Smooth muscle cell of the brain vasculature (primary cell): Measurements from ENCODE around the gene ZNF266.

Experiments used
- DNase-seq: peaks from one replicate; pipeline ENCODE4 v3.0.0-alpha.2; 2012; ENCODE audit warnings: low read depth, low spot score

The ZNF266 gene

DNA sequence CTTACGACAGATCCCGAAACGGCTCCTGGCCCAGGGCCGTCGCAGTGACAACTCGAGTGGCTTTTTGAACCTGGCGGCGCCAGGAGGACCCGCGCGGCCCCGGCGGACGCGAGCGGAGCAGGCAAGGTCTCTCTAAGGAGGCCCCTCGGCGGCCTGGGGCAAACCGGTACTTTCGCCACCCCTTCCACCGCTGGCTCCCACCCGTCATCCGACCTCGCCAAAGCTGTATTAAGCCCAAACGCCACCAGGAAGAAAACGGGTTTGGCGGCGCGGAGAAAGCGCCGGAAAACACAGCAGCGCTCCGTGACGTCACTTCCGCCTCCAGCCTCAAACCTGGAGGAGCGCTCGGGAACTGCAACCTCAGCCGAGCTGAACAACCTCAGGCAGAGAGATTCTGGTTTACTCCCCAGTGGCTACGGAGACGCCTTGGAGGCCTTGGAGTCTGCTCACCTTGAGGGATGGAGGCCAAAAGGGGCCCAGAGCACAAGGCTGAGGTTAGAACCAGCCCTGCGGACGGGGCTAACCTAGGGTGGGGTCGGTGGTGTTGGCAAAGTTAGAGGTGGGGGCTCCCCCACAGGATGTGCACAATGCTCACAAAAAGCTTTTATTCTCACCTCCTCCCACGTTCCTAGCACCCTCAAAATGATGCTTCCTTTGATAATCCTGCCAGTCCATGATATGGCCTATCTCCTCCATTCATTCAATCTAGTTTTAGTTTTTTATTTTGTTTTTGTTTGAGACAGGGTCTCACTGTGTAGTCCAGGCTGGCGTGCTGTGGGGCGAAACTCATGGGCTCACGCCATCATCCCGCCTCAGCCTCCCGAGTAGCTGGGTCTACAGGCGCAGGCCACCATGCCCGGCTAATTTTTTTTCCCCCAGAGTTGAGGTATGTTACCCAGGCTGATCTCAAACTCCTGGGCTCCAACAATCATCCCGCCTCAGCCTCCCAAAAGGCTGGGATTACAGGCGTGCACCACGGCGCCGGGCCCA is at the start of gene ZNF266:
Gene ZNF266 (minus strand): TSS at position 295 of the 990 bp plus-strand sequence. CDS start 15,484 bp downstream, outside the sequence.
- DNase-seq: peak; percentile 77

DNA sequence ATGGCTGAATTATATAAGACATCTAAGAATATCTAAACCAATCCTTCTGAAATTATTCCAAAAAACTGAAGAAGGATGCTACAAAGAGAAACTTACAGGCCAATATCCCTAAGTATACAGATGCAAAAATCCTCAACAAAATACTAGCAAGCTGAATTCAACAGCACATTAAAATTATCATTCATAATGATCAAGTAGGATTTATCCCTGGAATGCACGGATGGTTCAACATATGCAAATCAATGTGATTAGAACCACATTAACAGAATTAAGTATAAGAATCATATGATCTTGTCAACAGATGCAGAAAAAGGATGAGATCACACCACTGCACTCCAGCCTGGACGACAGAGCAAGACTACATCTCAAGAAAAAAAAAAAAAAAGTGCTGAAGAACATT is 49.8 kb upstream of the ZNF266 start:
- no peak for DNase-seq

DNA sequence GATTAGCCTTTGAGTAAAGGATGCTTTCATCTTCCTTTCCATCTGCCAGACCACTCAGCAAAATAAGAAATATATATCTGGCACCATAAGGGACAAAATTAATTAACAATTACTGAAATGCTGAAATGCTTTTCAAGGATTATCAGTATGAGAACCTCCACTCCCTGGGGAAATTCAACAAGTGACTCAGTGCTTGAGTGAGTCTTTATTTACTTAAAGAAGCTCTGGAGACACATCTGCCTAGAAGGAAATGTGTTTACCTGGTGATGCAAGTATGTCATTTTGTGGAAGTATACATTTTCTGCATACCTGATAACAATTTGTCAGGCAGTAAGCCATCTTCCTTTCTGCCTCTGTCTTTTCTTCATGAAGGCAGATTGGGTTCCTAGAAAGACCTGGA is 39.6 kb upstream of the ZNF266 start:
- DNase-seq: no peak

DNA sequence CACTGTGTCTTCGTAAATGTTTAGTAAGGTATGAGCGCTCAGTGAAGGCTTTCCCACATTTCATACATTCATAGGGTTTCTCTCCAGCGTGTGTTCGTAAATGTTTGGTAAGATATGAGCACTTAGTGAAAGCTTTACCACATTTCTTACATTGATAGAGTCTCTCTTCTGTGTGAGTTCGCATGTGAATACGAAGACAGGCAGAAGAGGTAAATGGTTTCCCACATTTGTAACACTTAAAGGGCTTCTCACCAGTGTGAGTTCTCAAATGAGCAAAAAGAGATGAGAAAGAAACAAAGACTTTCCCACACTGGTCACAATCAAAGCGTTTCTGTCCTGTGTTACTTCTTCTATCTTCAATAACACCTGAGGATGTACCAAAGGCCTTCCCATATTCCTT is 31.8 kb upstream of the ZNF266 start:
- no peak for DNase-seq

DNA sequence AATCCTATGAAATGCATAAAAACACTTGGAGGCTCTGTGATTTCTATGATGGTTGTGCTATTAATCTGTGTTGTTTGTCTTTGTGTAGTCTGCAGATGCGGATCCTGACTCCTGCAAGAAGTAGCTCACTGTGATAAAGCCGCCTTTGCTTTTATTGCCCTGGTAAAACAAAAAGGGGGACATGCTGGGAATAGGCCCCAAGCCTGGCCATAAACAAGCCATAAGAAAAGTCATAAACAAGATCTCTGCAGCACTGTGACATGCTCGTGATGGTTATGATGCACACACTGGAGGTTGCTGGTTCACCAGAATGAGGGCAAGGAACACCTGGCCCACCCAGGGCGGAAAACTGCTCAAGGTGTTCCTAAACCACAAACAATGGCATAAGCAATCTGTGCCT is 26.6 kb upstream of the ZNF266 start:
- DNase-seq: no peak

DNA sequence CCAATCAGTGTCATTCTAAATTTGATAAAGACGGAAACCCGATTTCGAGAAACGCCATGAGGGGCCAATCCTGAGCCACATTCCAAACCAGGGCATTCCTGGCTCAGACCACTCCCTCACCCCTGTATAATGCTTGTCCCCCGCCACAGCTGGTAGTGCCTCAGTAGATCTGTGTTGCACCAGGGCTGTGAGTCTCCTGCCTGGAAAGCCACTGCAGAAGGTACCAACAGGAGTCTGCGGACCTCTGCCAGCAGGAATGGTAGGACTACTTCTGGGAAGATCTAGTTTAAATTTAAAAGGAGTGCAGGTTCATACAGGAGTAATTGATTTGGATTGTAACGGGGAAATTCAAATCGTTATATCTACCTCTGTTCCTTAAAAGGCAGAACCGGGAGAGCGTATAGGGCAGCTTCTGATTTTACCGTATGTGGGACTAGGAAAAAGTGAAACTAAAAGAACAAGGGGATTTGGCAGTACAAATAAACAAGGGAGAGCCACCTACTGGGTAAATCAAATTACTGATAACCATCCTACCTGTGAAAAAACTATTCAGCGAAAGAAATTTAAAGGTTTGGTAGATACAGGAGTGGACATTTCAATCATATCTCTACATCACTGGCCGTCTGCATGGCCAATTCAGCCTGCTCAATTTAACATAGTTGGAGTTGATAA is 20.8 kb upstream of the ZNF266 start:
- DNase-seq: no peak

DNA sequence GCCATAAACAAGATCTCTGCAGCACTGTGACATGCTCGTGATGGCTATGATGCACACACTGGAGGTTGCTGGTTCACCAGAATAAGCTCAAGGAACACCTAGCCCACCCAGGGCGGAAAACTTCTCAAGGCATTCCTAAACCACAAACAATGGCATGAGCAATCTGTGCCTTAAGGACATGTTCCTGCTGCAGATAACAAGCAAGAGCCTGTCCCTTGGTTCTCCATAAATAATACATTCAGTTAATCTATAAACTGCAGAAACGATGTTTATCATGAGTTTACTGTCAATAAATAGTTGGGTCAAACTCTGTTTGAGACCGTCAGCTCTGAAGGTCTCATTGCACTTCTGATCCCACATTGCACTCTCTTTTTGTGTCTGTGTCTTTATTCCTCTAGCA is 18.6 kb upstream of the ZNF266 start:
- no peak for DNase-seq

DNA sequence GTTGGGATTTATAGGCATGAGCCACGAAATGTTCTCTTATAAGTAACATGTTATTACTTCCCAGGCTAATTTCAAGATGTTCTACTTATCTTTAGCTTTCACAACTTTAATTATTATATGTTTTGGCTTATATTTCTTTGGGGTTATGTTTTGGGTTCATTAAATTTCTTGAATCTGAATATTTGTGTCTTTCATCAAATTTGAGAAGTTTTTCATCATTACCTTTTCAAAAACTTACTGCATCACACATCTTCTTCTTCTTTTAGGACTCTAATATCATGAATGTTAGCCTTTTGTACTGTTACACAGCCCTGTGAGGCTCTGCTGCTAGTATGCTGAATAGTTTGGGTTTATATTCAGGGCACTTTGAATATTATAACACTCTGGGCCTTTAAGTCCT is 9.7 kb upstream of the ZNF266 start:
- no peak for DNase-seq

DNA sequence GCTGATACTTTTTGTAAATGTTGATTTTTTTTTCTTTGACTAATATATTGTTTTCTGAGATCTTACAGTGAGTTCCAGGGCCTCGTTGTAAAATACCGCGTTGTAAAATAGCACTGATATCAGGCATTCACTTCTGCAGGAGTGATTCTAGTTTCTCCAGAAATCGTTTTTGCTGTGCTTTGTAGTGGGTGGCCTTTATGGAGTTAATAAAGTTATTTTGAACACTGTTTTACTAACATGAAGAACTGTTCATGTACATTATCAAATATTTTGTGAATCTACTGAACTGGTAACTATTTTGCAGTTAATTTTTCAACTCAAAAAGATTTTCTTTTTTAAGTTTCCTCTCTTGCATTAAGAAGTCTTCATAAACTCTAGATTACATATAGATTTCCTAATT is 985 bp upstream of the ZNF266 start:
- no peak for DNase-seq

DNA sequence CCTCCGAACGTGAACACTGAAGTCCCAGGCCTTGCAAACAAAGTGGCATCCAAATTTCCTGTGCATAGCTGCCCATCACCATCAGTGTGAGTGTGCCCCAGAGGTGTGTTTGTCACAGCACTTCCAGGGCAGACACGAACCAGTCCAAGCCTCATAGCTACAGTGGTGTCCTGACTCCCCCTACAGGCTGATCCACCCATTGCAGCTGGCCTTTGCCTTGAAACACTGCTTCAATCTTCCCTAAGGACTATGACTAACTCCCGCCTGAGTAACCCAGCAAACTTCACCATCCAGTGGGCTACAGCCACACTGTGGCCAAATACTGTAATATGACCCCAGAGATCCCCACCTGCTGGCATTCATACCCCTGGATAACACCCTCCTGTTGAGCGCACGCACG is 3.9 kb downstream of the ZNF266 start:
- DNase-seq: no peak

DNA sequence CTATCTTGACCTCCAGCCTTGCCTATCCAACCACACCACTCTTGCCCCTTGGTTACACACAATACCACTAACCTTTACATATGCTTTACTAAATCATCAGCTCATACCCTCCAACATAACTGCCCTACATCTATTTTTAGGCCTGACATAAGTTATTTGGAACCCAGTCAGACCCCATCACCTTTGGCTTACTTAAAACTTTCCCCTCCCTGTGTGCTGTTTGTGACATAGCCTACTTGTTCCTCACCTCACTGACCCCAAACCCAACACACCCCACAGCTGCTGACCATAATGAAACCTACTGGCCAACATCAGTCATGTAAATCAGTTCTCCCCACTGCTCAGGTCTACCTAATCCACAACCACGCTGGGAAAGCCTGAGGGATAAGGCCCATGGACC is 4.9 kb downstream of the ZNF266 start:
- DNase-seq: no peak

DNA sequence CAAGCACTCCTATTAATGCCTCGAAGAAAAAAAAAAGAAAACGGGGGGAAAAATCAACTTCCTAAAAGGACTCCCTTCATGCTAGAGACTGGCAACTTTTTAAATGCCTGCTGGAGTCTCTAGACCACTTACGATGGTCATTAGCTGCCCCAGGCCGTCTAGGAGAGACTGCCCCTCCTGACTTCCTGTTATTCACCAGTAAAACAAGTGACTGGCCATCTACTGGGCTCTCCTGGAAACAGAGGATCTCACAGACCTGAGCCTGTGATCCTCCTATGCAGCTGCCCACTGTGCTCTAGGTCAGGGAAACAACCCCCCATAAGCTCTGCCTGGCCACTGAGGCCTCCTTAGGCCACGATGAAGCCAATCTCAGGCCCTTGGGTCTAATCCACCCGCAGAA is 7.4 kb downstream of the ZNF266 start:
- DNase-seq: no peak

DNA sequence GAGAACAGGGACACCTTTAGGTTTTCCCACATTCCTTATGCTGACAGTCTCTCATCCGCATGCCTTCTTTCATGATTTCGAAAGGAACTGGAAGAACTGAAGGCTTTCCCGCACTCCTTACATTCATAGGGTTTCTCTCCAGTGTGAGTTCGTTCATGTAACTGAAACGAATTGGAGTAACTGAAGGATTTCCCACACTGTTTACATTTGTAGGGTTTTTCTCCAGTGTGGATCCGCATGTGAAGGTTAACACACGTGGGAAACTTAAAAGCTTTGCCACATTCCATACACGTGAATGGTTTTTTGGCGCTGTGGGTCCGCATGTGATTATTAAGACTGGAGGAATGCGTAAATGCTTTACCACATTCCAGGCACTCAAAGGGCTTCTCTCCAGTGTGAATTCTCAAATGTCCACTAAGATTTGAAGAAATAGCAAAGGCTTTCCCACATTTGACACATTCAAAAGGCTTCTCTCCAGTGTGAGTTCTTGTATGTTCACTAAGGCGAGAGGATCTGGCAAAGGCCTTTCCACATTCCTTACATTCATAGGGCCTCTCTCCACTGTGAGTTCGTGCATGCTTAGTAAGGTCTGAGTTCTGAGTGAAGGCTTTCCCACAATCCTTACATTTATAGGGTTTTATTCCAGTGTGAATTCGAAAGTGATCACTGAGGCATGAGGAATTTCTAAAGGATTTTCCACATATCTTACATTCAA is 22.0 kb downstream of the ZNF266 start:
- no peak for DNase-seq

DNA sequence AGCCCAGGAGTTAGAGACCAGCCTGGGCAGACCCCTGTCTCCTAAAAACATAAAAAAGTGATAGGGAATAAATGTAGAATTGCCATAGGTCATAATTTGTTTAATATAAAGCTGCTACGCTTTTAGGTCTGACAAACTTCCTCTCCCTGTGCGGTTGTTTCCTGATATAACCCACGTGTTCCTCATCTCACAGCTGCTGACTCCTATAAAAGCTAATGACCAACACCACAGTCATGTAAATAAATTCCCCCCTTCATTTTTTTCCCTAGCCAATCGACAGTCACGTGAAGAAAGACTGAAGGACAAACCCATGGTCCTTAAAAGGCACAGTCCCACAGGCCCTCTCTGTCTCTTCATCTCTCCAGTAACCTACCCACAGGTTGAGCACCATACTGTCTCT is 27.5 kb downstream of the ZNF266 start:
- DNase-seq: no peak

DNA sequence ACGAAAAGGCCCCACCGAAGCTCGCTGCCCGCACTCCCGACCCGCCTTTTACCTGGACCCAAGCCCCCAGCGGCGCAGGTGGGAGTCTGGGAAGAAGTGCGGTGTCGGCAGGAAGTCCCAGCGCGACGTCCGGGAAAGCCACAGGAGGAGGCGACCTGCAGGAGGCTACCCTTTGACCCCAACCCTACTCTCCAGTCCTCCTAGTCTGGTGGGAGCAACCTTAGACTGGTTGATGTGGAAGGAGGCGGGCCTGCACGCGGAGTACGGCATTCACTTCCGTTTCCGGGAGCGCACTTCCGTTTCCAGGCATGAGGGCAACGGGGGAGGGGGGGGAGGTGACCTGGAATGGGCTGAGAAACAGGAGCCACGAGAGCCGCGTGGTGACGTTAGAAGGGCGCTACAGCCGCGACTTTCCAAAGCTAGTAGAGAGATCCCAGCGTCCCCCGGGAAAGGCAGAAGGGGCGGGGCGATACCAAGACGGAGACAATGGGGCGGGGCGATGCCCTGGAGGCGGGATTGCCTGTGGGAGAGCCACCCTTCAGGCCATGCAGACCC is 28.5 kb downstream of the ZNF266 start:
- peak; percentile 17 for DNase-seq

DNA sequence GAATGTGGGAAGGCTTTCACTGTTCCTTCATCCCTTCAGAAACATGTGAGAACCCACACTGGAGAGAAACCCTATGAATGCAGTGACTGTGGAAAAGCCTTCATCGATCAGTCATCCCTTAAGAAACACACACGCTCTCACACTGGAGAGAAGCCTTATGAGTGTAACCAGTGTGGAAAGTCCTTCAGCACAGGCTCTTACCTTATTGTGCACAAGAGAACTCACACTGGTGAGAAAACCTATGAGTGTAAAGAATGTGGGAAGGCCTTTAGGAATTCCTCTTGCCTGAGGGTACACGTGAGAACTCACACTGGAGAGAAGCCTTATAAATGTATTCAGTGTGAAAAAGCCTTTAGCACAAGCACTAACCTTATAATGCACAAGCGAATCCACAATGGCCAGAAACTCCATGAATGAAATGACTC is 54.0 kb downstream of the ZNF266 start:
- no peak for DNase-seq

DNA sequence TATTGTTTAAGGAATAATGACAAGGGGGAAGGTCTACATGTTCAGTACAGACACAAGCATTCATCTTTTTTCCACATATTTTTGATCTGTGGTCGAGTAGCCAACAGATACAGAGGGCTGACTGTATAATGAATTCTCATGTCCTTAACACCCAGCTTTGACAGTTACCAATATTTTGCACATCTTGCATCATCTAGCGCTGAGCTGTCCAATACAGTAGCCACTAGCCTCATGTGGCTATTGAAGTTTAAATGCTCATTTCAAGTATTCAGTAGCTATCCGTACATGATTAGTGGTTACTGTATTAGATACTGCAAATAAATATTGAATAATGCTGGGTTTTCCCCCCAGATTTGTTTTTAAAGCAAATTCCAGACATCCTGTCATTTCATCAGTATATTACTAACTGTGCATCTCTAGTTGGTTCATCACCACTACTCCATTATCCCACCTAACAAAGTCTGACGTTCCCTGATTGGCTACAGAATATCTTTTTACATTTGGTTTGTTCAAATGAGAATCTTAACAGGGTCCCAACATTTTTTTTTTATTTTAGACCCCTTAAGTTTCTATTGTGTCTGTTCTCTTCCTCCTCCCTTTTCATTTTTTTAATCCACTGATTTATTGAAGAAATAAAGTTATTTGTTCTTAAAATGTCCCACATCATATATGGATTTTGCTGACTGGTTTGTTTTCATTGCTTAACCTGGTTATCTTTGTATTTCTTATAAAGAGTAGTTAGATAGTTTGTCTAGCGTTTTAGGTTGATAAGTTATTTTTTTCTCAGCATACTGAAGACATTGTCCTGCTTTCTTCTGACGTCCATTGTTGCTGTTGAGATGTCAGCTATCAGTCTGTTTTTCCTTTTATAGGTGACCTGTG is 64.4 kb downstream of the ZNF266 start:
- DNase-seq: no peak

DNA sequence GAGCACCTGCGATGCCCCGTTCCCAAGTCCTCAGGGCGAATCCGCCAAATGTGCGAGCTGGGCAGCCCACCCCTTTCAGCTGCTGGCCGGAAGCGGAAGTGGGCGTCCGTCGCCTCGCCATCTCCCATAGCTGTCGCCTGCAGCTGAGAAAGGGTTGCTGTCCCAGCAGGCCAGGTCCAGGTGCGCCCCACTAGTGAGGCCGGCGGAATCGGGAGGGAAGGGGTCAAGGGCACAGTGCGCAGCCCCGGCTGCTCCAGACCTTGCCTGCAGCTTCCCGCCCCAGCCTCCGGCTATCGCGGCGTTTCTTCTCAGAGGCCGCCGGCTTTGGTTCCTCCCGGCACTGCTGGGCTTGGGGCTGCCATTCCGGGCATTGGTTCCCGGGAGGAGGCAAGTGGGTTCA is 72.5 kb downstream of the ZNF266 start, which contains the start of gene ZNF177:
Gene ZNF177 (plus strand): TSS at position 109 of the 400 bp plus-strand sequence. CDS start 15,299 bp downstream, outside the sequence.
- DNase-seq: no peak
